Measurements from ENCODE around the gene CYB5A.

The CYB5A gene

GRCh38 chr18:74203811-74204210 lies 88.0 kb downstream of the CYB5A start:
- DNase-seq = no peak
